HG02852 (cell line): ENCODE results near the gene MIPEP.

Experiments
- ATAC-seq: cut with Tn5 transposase; IDR thresholded peaks from one replicate; pipeline ENCODE4 v1.9.1; 2021; ENCODE audit warnings: mild to moderate bottlenecking, moderate library complexity; ENCODE audit not compliant: unreplicated experiment

Gene MIPEP

GRCh38 chr13:23855360-23855759, 33.8 kb downstream of the MIPEP start:
- ATAC-seq, result no peak

GRCh38 chr13:23852351-23852750, 36.8 kb downstream of the MIPEP start:
- ATAC-seq, result no peak

DNA sequence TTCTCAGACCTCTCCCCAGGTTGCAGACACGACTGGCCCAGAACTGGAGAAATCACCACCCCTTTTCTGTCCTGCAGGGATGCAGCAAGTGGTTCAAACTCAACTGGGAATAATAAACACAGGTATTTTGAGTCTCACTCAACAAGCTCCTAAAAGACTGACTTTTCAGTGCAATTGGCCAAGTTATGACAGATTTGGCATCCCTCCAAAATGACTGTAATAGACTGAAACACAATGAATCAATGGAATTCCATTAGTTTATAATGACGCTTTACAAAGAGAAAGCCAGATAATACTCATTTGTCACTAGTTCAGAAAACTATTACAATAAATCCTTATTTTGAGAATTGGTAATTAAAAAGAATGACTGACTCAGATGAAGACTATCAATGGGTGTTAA, 38.1 kb downstream of the MIPEP start:
- ATAC-seq, result no peak

DNA sequence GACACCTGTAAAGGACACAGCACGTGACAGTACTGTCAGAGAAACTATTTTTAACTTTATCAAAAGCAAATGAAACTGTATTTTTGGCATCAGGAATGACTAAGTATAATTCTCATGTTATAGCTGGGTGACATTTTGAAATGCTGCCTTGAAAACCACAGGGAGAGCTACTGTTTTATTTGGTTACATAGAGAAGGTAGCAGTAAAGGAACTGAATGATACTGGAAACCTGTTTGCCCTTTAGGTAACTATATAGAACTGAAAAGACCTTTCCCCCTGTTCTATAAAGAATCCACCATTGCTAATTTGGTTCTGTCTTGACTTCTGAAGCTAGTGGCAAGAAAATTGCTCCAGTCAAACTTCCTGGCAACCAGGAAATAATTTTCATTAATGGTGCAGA, 39.1 kb downstream of the MIPEP start:
- ATAC-seq, result no peak

- ATAC-seq, result no peak
These were observed 39.5 kb downstream of the MIPEP start for GRCh38 chr13:23849670-23850069.

GRCh38 chr13:23848646-23849141, 40.5 kb downstream of the MIPEP start:
- ATAC-seq, result no peak

DNA sequence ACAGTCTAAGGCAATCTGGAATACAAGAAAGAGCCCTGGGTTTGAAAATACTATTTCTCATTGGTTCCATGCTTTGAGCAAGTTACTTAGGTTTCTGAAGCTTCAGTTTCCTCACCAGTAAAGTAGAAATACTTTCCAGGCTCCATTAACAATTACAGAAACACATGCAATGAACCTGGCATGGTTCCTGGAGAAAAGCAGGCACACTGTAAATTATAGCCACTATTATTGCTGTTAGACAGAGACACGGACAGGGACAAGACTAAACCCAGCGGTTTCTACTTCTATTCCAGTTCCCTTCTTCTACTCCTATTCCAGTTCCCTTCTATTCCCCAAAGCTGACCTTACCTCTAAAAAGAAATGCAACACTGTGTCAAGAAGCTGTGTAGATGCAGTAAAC, 41.2 kb downstream of the MIPEP start:
- ATAC-seq, result no peak

- no peak for ATAC-seq
These were observed 41.7 kb downstream of the MIPEP start for GRCh38 chr13:23847497-23847896.

DNA sequence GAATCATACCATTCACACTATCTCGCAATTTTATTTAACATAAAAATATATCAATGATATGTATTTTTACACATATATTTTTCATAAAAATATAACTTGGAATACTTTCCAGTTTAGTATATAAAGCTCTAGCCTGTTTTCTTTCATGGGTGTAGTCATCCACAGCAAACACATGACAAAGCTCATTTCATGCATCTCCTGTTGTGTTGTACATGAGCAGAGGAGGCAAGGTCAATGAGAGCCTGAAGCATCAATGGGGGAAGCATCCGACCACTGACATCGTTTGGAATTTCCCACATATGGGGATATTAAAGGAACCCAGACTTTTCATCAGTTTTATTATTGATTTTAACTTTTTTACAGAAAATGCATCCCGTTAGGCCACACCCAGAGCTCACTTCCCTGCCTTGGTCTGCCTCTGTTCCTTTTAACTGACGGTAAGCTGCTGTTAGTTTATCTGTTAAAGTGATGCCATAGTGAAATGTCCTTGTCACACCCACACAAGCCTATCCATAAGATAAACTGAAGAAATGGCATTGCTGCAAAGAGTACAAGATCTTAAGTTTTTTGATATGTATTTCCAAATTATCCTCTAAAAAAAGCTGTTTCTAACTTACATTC, 44.0 kb downstream of the MIPEP start:
- ATAC-seq, result no peak

GRCh38 chr13:23844132-23844531, 45.1 kb downstream of the MIPEP start:
- no peak for ATAC-seq

GRCh38 chr13:23843436-23843835, 45.8 kb downstream of the MIPEP start:
- ATAC-seq, result no peak

- ATAC-seq, result no peak
These were observed 46.8 kb downstream of the MIPEP start for GRCh38 chr13:23842406-23842805.

DNA sequence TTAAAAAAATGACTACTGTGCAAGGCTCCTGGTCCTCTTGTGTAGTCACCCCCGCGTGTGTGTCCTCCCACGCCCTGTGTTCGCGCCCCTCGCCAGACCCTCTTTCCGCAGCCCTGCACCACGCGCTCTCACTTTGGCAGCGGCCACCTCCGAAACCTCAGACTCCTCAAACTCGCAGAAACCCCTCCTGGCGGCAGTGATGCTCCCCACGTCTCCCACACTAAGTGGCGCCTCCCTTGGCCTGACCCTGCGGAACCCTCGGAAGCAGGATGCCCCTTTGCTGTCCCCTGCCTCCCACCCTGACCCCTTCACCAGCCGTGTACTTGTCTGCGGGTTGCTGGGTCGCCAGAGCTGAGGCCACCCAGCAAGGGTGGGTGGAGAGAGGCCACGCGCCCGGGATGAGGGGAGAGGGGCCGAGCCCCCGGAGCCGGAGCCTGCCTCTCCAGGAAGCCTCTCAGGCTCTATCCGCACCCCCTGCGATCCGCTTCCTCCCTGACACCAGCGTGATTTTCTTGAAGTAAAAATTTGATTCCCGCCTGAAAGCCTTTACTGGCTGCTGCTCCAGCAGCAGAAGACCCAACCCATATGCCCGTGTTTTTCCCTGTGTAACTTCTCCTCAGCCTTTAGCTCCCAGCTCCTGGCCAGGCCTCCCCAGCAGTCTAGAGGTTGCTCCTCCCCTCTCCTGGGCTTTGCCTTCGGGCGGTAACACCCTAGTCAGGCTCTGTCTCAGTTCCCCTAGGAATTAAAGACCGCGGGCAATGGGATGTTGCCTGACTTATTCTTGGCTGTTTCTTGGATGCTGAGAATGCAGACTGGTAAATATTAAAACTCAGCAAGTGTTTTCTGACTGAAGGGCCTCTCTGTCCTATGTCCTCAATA, 55.2 kb downstream of the MIPEP start:
- ATAC-seq, result no peak

GRCh38 chr13:23828866-23829265, 60.3 kb downstream of the MIPEP start:
- ATAC-seq, result no peak

DNA sequence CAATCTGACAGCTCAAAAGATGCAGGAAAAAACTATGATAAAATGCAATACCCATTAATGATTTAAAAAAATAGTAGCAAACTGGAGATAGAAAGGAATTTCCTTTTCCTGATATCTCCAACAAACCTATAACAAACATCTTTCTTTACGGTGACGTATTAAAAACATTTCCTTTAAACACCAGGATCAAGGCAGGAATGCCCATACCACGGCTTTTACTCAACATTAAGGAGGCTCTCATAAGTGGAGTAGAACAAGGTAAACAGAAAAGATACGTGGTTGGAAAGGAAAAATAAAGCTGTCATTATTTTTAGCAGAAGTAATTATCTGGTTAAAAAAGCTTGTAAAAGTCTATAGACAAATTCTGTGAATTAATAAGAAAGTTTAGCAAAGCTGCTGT, 61.1 kb downstream of the MIPEP start:
- ATAC-seq, result no peak

- ATAC-seq, result no peak
These were observed 64.0 kb downstream of the MIPEP start for GRCh38 chr13:23825179-23825578.

- ATAC-seq, result no peak
These were observed 64.8 kb downstream of the MIPEP start for GRCh38 chr13:23824371-23824770.

- ATAC-seq, result no peak
These were observed 66.9 kb downstream of the MIPEP start for GRCh38 chr13:23822252-23822824.

DNA sequence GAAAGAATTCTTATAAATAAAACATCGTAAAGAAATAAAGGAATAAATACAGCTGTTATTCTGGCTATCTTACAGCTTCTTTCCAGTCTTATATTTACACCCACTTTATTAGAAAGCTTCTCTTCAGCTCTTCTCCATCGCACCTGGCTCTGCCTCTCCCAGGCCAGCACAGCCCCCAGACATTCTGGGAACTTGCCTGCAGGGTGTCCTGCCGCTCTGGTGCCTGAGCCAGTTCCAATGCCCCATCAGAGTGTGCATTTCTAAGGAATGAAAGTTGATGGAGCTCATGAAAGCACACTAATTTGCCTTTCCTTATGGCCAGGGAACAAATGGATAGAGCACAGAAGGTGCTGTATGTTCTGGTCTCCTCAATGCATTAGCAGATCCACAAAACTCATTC, 68.7 kb downstream of the MIPEP start:
- ATAC-seq, result no peak

DNA sequence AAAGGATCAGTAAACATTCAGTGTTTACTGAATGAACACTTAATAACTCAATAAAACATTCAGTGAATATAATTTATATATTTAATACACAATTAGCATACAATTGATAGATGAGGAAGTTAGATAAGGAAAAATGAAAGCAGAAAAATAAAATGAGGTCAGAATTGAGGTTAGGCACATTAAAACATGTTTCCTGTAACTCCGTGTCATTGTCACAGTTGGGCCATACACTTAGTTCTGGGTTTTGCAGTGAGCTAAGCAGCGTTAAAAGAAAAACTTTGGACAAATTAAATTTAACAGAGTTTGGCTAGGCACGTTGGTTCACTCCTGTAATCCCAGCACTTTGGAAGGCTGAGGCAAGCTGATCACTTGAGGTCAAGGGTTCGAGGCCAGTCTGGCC, 71.4 kb downstream of the MIPEP start:
- ATAC-seq, result no peak

DNA sequence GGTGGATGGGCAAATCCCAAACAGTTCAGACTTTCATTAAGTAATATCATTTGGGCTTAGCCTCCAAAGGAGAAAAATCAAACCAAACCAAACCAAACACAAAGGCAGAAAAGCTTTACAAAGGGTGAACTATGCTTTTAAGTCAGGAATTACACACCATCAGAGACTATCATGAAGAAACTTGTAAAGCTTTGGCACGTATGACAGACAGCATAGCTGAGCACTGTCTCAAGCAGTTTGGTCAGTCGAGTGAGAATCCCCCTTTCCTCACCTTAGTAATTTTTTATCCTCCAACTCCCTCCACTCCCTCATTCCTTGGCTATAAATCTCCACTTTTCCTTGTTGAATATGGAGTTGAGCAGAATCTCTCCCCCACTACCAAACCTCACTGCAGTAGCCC, 72.1 kb downstream of the MIPEP start:
- no peak for ATAC-seq

DNA sequence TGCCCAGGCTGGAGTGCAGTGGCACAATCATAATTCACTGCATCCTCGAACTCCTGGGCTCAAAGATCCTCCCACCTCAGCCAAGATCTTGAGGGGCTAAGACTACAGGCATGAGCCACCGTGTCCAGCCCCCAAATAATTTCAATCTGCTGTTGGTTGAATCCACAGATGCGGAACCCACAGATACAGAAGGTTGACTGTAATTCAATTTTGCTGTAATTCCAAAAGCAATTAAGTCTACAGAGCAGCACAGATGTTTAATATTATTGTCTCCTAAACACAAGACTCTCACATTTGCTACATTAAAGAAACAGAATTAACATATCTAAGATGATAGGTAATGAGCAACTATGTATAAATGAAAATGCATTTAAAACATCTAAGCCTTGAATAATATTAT, 75.6 kb downstream of the MIPEP start:
- no peak for ATAC-seq
